Endothelial cell of umbilical vein (primary cell): ENCODE data around the gene TAF1A. TPM values are rescaled to one million over a fixed set of nuclear protein-coding genes. Genes with fewer than 3 reads are reported as not detected.

ENCODE experiments used
- BruUV-seq: library from RNA; stranded (reverse); fragments of 400-500 nt; replicated peaks from 2 replicates; lab custom pipeline; 2021; lab: Mats Ljungman, UMichigan
- CTCF ChIA-PET: fragments of 300-600, 350-600 bp; sonication (Branson Sonifier 250); formaldehyde crosslinking; loops from one replicate; lab custom pipeline; 2021; ENCODE audit warnings: antibody characterized with exemption, inconsistent platforms; lab: Charles Lee
- POLR2A ChIA-PET: fragments of 300-600, 350-600 bp; sonication (Branson Sonifier 250); formaldehyde crosslinking; loops from one replicate; lab custom pipeline; 2021; ENCODE audit warnings: antibody characterized with exemption, inconsistent platforms; lab: Charles Lee
- DNase-seq: peaks from one replicate; pipeline ENCODE4 v3.0.0-alpha.2; 2011; ENCODE audit warnings: low read depth, low spot score
- FAIRE-seq: peaks from 2 replicates; lab custom pipeline; 2011; peaks lifted over from hg19 to GRCh38; lab: Jason Lieb, UNC
- H2AFZ ChIP-seq: 2 replicates; pipeline ENCODE4 v1.6.0; 2012; ENCODE audit warnings: low read depth, low read length, control low read depth, inconsistent platforms
- H3K27ac ChIP-seq: 2 replicates; pipeline ENCODE4 v1.5.1; 2011; ENCODE audit warnings: low read depth, mild to moderate bottlenecking, control low read depth, low read length, moderate library complexity; ENCODE audit not compliant: insufficient read depth
- H3K27me3 ChIP-seq, 2 experiments: 2 replicates each; pipeline versions ENCODE4 v1.6.0 to v1.6.1; 2011; ENCODE audit warnings: low read length in 2 of 2, mixed read lengths in 1 of 2; ENCODE audit not compliant: control insufficient read depth in 2 of 2, insufficient read depth in 2 of 2
- H3K36me3 ChIP-seq, 2 experiments: 2 replicates in 1 of 2; 3 replicates in 1 of 2; pipeline ENCODE4 v1.5.1; 2011; ENCODE audit warnings: low read length in 2 of 2, mild to moderate bottlenecking in 1 of 2, moderate library complexity in 1 of 2; ENCODE audit not compliant: control insufficient read depth in 2 of 2, insufficient read depth in 2 of 2; ENCODE audit errors: extremely low read depth in 1 of 2
- H3K4me1 ChIP-seq: 3 replicates; pipeline ENCODE4 v1.5.1; 2011; ENCODE audit warnings: mild to moderate bottlenecking, low read length; ENCODE audit not compliant: control insufficient read depth, insufficient read depth; ENCODE audit errors: extremely low read depth
- H3K4me2 ChIP-seq: 2 replicates; pipeline ENCODE4 v1.6.1; 2011; ENCODE audit warnings: low read length, control low read depth, mixed read lengths; ENCODE audit not compliant: insufficient read depth
- H3K4me3 ChIP-seq, 3 experiments: fragments of 200-600 bp in 1 of 3; sonication (generic), shearing (Covaris generic) in 1 of 3; replicated peaks in 1 of 3; 2 replicates each; pipeline ENCODE4 v1.5.1; 2011 to 2016; ENCODE audit warnings: control low read depth in 3 of 3, low read length in 3 of 3, mild to moderate bottlenecking in 2 of 3, inconsistent platforms in 1 of 3, low read depth in 1 of 3, moderate library complexity in 1 of 3; ENCODE audit not compliant: insufficient read depth in 1 of 3
- H3K79me2 ChIP-seq: 2 replicates; pipeline ENCODE4 v1.6.0; 2012; ENCODE audit warnings: low read length, inconsistent platforms; ENCODE audit not compliant: control insufficient read depth, insufficient read depth
- H3K9ac ChIP-seq: replicated peaks from 2 replicates; pipeline ENCODE3; 2011; ENCODE audit warnings: low read length, control low read depth; ENCODE audit not compliant: insufficient read depth; ENCODE audit errors: extremely low read depth
- H3K9me1 ChIP-seq: replicated peaks from 3 replicates; pipeline ENCODE4 v1.6.0; 2011; ENCODE audit warnings: mild to moderate bottlenecking, low read length; ENCODE audit not compliant: control insufficient read depth, insufficient read depth; ENCODE audit errors: extremely low read depth
- H3K9me3 ChIP-seq: replicated peaks from 2 replicates; pipeline ENCODE4 v1.5.1; 2012; ENCODE audit warnings: low read length, inconsistent platforms; ENCODE audit not compliant: control insufficient read depth, insufficient read depth
- H4K20me1 ChIP-seq: replicated peaks from 2 replicates; pipeline ENCODE3; 2011; ENCODE audit warnings: mild to moderate bottlenecking, low read length; ENCODE audit not compliant: control insufficient read depth, insufficient read depth; ENCODE audit errors: extremely low read depth
- CTCF ChIP-seq, 2 donors: IDR thresholded peaks; 1 replicate in 1 of 2; 2 replicates in 1 of 2; pipeline ENCODE4 v1.5.1; 2011; ENCODE audit warnings: low read length in 2 of 2, mild to moderate bottlenecking in 2 of 2, moderate library complexity in 2 of 2, control low read depth in 1 of 2, inconsistent platforms in 1 of 2, low read depth in 1 of 2; ENCODE audit not compliant: insufficient read depth in 1 of 2; ENCODE audit errors: extremely low read depth in 1 of 2
- EZH2 ChIP-seq: IDR thresholded peaks from 2 replicates; pipeline ENCODE4 v1.6.1; 2012; ENCODE audit warnings: borderline replicate concordance, low read depth, mild to moderate bottlenecking, moderate library complexity, low read length, inconsistent platforms; ENCODE audit not compliant: severe bottlenecking
- FOS ChIP-seq: IDR thresholded peaks from 2 replicates; pipeline ENCODE4 v1.6.1; 2011; ENCODE audit warnings: mild to moderate bottlenecking, low read length, moderate library complexity, borderline replicate concordance; ENCODE audit not compliant: insufficient read depth
- GATA2 ChIP-seq: IDR thresholded peaks from 2 replicates; pipeline ENCODE4 v1.7.0; 2011; ENCODE audit warnings: low read depth, mild to moderate bottlenecking, moderate library complexity, mixed read lengths, low read length; ENCODE audit not compliant: insufficient read length, insufficient read depth
- JUN ChIP-seq: IDR thresholded peaks from 2 replicates; pipeline ENCODE4 v1.6.1; 2011; ENCODE audit warnings: borderline replicate concordance, low read depth; ENCODE audit not compliant: insufficient read length, insufficient read depth
- MYC ChIP-seq: IDR thresholded peaks from one replicate; pipeline ENCODE4 v1.6.1; 2011; ENCODE audit warnings: mild to moderate bottlenecking, low read depth, low read length
- POLR2A ChIP-seq: IDR thresholded peaks from 2 replicates; pipeline ENCODE4 v1.6.1; 2012; ENCODE audit warnings: low read depth, mild to moderate bottlenecking, control low read depth, low read length
- POLR2AphosphoS5 ChIP-seq: IDR thresholded peaks from 2 replicates; pipeline ENCODE4 v1.6.1; 2012; ENCODE audit warnings: low read depth, mild to moderate bottlenecking, control low read depth, low read length, moderate library complexity; ENCODE audit not compliant: insufficient read depth
- dilution Hi-C: fragments of 300-500 bp; cut with MboI; formaldehyde crosslinking; loops from one replicate; pipeline ENCODE4 v1.15.0; 2019; ENCODE audit warnings: low sequenced_read_pairs; ENCODE audit not compliant: extremely low pct_ligation_motif_present
- intact Hi-C: fragments of 100-400 bp; cut with micrococcal nuclease; formaldehyde crosslinking; loops from one replicate; pipeline ENCODE4 v1.10.0; 2022
- polyA plus RNA-seq, 4 experiments: library from polyadenylated mRNA; depleted of rRNA in 3 of 4; stranded (reverse) in 3 of 4; unstranded in 1 of 4; fragments of >200 nt; gene quantifications; 2 replicates each; pipeline versions ENCODE4 v1.2.1 to v1.2.3, GENCODE V29; 2011 to 2012; ENCODE audit warnings: missing spikeins in 1 of 4
- total RNA-seq: library from RNA; stranded (reverse); gene quantifications from 2 replicates; pipeline ENCODE4 v1.2.3, GENCODE V29; 2021
- TF ChIP-seq, protein P1 (sequence below): IDR thresholded peaks from 2 replicates; pipeline ENCODE4 v1.6.1; 2011; ENCODE audit not compliant: insufficient read depth, insufficient read length

TAF1A gene
- total and polyA plus RNA-seq, 2 donors (not counting 3 experiments of a cell fraction or from before 2014, with no cell fraction given), result 1.3 to 5.3 TPM

DNA sequence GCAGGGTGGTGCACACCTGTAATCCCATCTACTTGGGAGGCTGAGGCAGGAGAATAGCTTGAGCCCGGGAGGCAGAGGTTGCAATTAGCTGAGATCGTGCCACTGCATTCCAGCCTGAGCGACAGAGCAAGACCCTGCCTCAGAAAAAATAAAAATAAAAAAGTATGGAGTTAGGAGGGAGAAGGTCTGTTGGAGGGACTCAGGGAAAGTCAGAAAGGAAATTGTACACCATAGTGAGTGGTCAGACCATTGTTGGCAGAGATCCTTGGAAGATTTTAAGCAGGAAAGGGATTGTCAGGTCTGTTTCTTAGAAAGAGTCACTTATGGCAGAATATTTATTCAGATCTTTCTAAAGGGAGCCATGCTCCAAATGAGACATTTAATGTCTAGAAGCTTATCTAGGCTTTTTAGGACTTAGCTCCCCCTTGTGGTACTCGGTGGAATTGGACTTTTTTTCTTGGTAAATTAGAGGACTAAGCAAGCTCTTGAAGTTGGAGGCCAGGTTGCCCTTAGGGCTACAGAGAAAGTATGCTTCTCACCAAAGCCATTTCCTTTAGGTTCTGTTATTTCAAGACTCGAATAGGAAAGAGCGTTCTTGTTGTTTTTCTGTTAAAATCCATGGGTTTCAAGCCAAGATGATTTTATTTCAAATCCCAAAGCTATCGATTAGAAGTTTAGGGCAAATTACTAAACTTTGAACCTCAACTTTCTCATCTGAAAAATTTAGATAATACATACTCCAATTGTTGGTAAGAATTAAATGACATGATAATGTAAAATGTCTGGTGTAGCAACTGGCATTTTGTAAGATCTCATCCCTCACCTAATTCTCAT lies 44.7 kb upstream of the TAF1A start:
- H3K9me1 ChIP-seq, result no peaks in the 10 kb centered on the region
- H3K9me3 ChIP-seq, result no peaks in the 10 kb centered on the region
- no peak overlapping the region for H3K9ac ChIP-seq
- ChIA-PET POLR2A (interaction anchor here (1.0 kb wide), 1 partner anchor 169 kb away, joined by 6 read pairs; no protein-coding TSS in a partner anchor), CTCF (interaction anchor here (0.6 to 3.4 kb wide), 44 partner anchors 9 to 489 kb away, joined by 3 to 154 read pairs (median 4); partner anchors contain the start of genes AIDA, BROX and TAF1A)
- no peak overlapping the region for H2AFZ ChIP-seq
- DNase-seq (peak; percentile 93), FAIRE-seq (peak; percentile 68)
- intact Hi-C loops, result loop anchor here (1.0 to 2.0 kb wide), 5 partner anchors 16 to 446 kb away; partner anchors contain the start of gene MIA3
- no peaks in the 10 kb centered on the region for H3K27me3 ChIP-seq
- H3K36me3 ChIP-seq, result peaks cover 3 to 12% of the 10 kb centered on the region in 2 experiments
- no peaks in the 10 kb centered on the region for H4K20me1 ChIP-seq
- TF ChIP-seq POLR2A (no peak), CTCF (IDR thresholded peaks at IDR 0.05; ENCODE audit: extremely low read depth in 1 of 2, insufficient read depth in 1 of 2, low read depth in 1 of 2, low read length in 2 of 2) (peak; percentile 64 to 72), GATA2 (no peak)
- H3K4me3 ChIP-seq, result no peak overlapping the region
- H3K4me1 ChIP-seq, result no peaks in the 10 kb centered on the region
- H3K27ac ChIP-seq, result no peak overlapping the region
- no peak overlapping the region for H3K4me2 ChIP-seq
- no peaks in the 10 kb centered on the region for H3K79me2 ChIP-seq
- BruUV-seq, result no TSS peak
- dilution Hi-C loops, result no loop called here

DNA sequence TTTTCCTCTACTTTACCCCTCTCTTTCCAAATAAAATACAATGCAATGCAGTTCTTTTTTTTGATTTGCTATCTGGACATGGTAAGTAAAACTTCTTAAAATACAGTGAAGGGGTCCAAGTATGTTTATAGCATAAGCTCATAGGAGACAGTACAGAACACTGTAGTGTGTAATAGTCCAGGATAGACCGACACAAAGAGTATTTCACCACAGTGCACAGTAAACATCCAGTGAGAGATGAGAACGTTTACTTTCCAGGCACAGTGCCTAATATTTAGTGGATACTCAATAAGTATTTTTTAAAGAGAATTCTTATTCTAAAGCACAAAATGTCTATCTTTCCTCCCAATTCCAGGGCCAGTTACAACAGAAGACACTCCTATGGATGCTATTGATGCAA lies 43.0 kb upstream of the TAF1A start:
- no TSS peak for BruUV-seq
- no peaks in the 10 kb centered on the region for H3K9me3 ChIP-seq
- H3K27me3 ChIP-seq, result no peaks in the 10 kb centered on the region
- H3K9ac ChIP-seq, result no peak overlapping the region
- ChIA-PET POLR2A (no interaction called here), CTCF (interaction anchor here (3.4 kb wide), 1 partner anchor 168 kb away, joined by 154 read pairs; no protein-coding TSS in a partner anchor)
- peaks cover 9 to 12% of the 10 kb centered on the region in 2 experiments for H3K36me3 ChIP-seq
- FAIRE-seq, result no peak
- intact Hi-C loops, result no loop called here
- no peaks in the 10 kb centered on the region for H3K79me2 ChIP-seq
- no peak overlapping the region for H2AFZ ChIP-seq
- H4K20me1 ChIP-seq, result no peaks in the 10 kb centered on the region
- DNase-seq, result no peak
- H3K4me2 ChIP-seq, result no peak overlapping the region
- no peaks in the 10 kb centered on the region for H3K9me1 ChIP-seq
- dilution Hi-C loops, result no loop called here
- H3K27ac ChIP-seq, result no peak overlapping the region
- no peak overlapping the region for H3K4me3 ChIP-seq
- TF ChIP-seq POLR2A, result no peak
- TF ChIP-seq, protein P1, sequence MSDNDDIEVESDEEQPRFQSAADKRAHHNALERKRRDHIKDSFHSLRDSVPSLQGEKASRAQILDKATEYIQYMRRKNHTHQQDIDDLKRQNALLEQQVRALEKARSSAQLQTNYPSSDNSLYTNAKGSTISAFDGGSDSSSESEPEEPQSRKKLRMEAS, result no peak
- TF ChIP-seq EZH2, result no peak
- TF ChIP-seq MYC, result no peak
- no peak for TF ChIP-seq FOS
- TF ChIP-seq GATA2, result no peak
- no peak for TF ChIP-seq JUN
- no peak for TF ChIP-seq CTCF (IDR thresholded peaks at IDR 0.05; ENCODE audit: extremely low read depth in 1 of 2, insufficient read depth in 1 of 2, low read depth in 1 of 2, low read length in 2 of 2)
- TF ChIP-seq POLR2AphosphoS5, result no peak
- no peaks in the 10 kb centered on the region for H3K4me1 ChIP-seq
